Measurements from ENCODE around the gene TRHDE. TPM values are rescaled to one million over a fixed set of nuclear protein-coding genes. Genes with fewer than 3 reads are reported as not detected.

The TRHDE gene
- total RNA-seq, 4 donors from 2014 or later = 0.77 to 31.2 (median 12.9) TPM

DNA sequence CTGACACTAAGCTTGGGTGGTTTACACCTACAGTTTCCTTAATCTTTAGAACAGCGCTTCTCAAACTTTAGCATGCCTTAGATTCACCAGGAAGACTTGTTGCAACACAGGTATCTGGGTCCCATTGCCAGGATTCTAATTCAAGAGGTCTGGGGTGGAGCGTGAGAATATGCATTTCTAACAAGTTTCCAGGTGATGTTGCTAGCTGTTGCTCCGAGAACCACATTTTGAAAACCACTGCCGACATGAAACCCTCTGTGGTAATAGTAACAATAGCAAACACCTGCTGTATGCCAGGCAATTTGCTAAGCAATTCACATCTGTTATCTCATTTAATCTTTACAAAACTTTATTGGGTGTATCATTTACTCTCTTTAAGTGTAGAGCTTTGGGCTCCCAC lies 58.6 kb downstream of the TRHDE start:
- TF ChIP-seq, protein P1, sequence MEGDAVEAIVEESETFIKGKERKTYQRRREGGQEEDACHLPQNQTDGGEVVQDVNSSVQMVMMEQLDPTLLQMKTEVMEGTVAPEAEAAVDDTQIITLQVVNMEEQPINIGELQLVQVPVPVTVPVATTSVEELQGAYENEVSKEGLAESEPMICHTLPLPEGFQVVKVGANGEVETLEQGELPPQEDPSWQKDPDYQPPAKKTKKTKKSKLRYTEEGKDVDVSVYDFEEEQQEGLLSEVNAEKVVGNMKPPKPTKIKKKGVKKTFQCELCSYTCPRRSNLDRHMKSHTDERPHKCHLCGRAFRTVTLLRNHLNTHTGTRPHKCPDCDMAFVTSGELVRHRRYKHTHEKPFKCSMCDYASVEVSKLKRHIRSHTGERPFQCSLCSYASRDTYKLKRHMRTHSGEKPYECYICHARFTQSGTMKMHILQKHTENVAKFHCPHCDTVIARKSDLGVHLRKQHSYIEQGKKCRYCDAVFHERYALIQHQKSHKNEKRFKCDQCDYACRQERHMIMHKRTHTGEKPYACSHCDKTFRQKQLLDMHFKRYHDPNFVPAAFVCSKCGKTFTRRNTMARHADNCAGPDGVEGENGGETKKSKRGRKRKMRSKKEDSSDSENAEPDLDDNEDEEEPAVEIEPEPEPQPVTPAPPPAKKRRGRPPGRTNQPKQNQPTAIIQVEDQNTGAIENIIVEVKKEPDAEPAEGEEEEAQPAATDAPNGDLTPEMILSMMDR (IDR thresholded peaks at IDR 0.05) = no peak
- TF ChIP-seq POLR2A (IDR thresholded peaks at IDR 0.05) = no peak
- intact Hi-C loops (cut with DNase I; ENCODE audit: low total_unique reads) = no loop called here
- Histone ChIP-seq H3K9me3 (no peaks in the 10 kb centered on the region), H3K4me3 (no peak overlapping the region), H3K4me1 (no peaks in the 10 kb centered on the region), H3K27me3 (no peaks in the 10 kb centered on the region), H3K27ac (no peak overlapping the region), H3K36me3 (no peaks in the 10 kb centered on the region)
- DNase-seq = no peak

DNA sequence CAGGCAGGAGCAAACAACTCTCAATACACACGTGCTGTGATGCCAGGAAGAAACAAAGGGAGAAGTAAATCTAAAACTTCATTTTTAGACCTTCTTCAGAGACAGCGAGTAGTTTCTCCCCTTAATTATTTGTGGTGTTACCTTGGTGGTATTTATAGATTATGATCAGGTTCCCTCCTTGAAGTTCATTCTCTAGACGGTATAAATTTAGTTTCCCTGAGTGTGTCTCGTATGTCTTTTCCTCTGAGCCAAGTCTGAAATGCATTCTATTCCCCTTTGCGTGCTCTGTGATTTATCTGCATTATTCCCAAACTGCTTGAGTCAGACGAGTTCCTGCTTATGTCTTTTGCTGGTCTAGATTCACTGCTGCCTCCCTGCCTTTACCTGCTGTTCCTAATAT lies 65.2 kb downstream of the TRHDE start:
- intact Hi-C loops (cut with DNase I; ENCODE audit: low total_unique reads) = no loop called here
- no peaks in the 10 kb centered on the region for H3K9me3 ChIP-seq
- H3K27ac ChIP-seq = no peak overlapping the region
- DNase-seq = no peak
- H3K4me1 ChIP-seq = no peaks in the 10 kb centered on the region
- H3K4me3 ChIP-seq = no peak overlapping the region
- H3K36me3 ChIP-seq = no peaks in the 10 kb centered on the region
- TF ChIP-seq POLR2A (IDR thresholded peaks at IDR 0.05) = no peak
- H3K27me3 ChIP-seq = no peaks in the 10 kb centered on the region

DNA sequence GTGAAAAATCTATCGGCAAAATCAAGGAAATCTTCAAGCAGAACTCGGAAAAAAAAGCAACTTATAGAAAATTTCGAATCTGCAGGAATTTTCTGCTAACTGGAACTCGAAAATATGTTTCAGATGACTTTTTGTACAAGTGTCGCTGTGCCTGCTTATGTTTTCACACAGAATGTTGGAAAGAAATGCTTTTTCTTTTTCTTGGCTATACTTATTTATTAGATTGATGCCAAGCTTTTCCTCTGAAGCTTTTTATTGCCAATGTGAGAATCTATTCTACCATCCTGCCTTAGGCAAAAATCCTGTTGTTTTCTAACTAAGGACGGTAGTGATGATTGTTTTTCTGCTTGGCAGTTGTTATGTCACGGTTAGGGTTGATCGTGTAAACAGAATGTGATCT lies 65.8 kb downstream of the TRHDE start:
- no peak overlapping the region for H3K4me3 ChIP-seq
- H3K4me1 ChIP-seq = no peaks in the 10 kb centered on the region
- no peak overlapping the region for H3K27ac ChIP-seq
- no peaks in the 10 kb centered on the region for H3K27me3 ChIP-seq
- H3K36me3 ChIP-seq = no peaks in the 10 kb centered on the region
- no peak for TF ChIP-seq POLR2A (IDR thresholded peaks at IDR 0.05)
- TF ChIP-seq, protein P1 (IDR thresholded peaks at IDR 0.05) = no peak
- no peaks in the 10 kb centered on the region for H3K9me3 ChIP-seq
- intact Hi-C loops (cut with DNase I; ENCODE audit: low total_unique reads) = no loop called here
- DNase-seq = no peak

DNA sequence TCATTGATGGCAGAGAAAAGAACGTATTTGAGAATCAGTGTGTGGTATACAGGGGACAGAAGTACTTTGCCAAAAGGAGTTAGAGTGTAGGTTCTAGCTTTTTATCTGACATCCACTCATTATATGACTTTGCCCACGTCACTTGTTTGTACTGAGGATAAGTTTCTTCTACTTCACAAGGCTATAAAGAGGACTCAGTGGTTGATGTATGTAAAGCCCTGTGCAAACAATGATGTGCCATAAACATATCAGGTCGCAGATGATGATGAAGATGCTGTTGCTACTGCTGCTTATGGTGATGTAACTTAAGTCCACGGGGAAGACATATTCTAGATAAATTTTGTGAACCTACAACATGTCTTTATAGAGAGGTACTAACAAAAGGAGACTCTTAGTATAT lies 66.3 kb downstream of the TRHDE start:
- intact Hi-C loops (cut with DNase I; ENCODE audit: low total_unique reads) = no loop called here
- no peak for TF ChIP-seq POLR2A (IDR thresholded peaks at IDR 0.05)
- TF ChIP-seq, protein P1 (IDR thresholded peaks at IDR 0.05) = no peak
- no peak overlapping the region for H3K27ac ChIP-seq
- no peaks in the 10 kb centered on the region for H3K4me1 ChIP-seq
- H3K9me3 ChIP-seq = no peaks in the 10 kb centered on the region
- no peak for DNase-seq
- H3K27me3 ChIP-seq = no peaks in the 10 kb centered on the region
- no peaks in the 10 kb centered on the region for H3K36me3 ChIP-seq
- no peak overlapping the region for H3K4me3 ChIP-seq

DNA sequence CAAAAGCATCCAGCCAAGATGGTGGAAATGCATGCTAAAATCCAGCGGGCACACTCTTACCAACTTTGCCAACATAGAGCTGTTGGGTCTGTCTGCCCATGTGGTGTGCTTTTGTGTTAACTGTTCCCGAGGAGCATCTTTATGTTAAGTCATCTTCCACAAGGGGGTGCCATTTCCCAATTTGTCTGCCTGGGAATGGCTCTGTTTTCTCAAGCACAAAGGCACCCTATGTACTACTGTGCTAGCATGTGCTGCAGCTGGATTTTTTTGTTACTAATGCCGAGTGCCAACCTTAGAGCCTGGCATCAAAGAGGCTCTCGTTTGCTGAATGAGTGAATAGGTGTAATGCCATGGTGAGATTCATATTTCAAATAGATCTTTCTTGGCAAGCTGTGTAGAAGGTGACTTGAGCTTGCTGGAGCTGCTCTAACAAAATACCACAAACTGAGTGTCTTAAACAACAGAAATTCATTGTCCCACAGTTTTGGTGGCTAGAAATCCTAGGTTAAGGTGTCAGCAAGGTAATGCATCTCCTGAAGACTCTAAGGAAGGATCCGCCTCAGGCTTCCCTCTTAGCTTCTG lies 74.3 kb downstream of the TRHDE start:
- H3K4me1 ChIP-seq = no peaks in the 10 kb centered on the region
- no peaks in the 10 kb centered on the region for H3K36me3 ChIP-seq
- TF ChIP-seq, protein P1 (IDR thresholded peaks at IDR 0.05) = peak; percentile 14 to 44 (median 32)
- no peak for TF ChIP-seq POLR2A (IDR thresholded peaks at IDR 0.05)
- DNase-seq = peak; percentile 21 to 29
- H3K4me3 ChIP-seq = no peak overlapping the region
- H3K27me3 ChIP-seq = no peaks in the 10 kb centered on the region
- H3K27ac ChIP-seq = no peak overlapping the region
- intact Hi-C loops (cut with DNase I; ENCODE audit: low total_unique reads) = no loop called here
- H3K9me3 ChIP-seq = no peaks in the 10 kb centered on the region

DNA sequence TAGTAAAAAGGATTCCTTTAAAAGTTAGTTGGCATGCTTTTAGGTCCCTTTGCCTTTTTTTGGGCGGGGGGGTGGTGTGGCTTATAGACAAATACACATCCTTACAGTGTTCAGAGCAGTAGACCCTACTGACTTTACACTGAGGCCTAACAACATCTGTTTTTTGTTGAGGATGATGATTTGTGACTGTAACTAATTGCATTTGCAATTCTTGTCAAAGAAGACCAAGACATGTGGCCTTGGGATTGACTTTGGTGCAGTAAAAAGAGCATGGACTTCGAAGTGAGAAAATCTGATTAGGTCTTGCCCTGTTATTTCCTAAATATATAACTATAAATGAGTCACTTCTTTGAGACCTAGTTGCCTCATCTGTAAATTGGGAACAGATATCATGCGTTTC lies 77.3 kb downstream of the TRHDE start:
- H3K4me3 ChIP-seq = no peak overlapping the region
- intact Hi-C loops (cut with DNase I; ENCODE audit: low total_unique reads) = no loop called here
- H3K36me3 ChIP-seq = no peaks in the 10 kb centered on the region
- H3K27ac ChIP-seq = no peak overlapping the region
- H3K27me3 ChIP-seq = no peaks in the 10 kb centered on the region
- no peak for DNase-seq
- no peaks in the 10 kb centered on the region for H3K4me1 ChIP-seq
- no peak for TF ChIP-seq POLR2A (IDR thresholded peaks at IDR 0.05)
- TF ChIP-seq, protein P1 (IDR thresholded peaks at IDR 0.05) = no peak
- H3K9me3 ChIP-seq = no peaks in the 10 kb centered on the region
